Measurements from ENCODE around the gene ASPA.

ASPA gene

DNA sequence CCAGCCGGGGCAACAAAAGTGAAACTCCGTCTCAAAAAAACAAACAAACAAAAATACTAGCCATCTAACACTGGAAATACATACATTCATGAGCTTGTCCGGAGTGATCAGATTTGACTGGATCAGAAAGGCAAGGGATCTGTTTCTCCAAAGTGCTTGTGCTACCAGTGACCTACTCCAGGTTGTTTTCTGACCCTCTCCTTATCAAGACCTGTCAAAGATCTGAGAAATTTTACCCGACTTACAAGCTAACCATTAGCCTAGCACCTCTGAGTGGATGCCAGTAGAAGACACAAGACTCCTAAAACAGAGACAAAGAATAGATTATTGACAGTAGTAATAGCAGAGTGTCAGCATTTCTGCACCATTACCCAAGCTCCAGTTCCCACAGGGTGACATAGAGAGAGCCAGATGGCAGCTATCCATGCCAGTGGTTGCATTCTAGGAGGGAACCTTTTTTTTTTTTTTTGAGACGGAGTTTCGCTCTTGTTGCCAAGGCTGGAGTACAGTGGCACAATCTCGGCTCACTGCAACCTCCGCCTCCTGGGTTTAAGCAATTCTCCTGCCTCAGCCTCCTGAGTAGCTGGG, 9.8 kb downstream of the ASPA start:
- no peak for TF ChIP-seq ZFX (IDR thresholded peaks at IDR 0.05; ENCODE audit: borderline replicate concordance)
- TF ChIP-seq, protein P1, sequence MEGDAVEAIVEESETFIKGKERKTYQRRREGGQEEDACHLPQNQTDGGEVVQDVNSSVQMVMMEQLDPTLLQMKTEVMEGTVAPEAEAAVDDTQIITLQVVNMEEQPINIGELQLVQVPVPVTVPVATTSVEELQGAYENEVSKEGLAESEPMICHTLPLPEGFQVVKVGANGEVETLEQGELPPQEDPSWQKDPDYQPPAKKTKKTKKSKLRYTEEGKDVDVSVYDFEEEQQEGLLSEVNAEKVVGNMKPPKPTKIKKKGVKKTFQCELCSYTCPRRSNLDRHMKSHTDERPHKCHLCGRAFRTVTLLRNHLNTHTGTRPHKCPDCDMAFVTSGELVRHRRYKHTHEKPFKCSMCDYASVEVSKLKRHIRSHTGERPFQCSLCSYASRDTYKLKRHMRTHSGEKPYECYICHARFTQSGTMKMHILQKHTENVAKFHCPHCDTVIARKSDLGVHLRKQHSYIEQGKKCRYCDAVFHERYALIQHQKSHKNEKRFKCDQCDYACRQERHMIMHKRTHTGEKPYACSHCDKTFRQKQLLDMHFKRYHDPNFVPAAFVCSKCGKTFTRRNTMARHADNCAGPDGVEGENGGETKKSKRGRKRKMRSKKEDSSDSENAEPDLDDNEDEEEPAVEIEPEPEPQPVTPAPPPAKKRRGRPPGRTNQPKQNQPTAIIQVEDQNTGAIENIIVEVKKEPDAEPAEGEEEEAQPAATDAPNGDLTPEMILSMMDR (IDR thresholded peaks at IDR 0.05), result no peak
- H3K27ac ChIP-seq, result no peak overlapping the region

DNA sequence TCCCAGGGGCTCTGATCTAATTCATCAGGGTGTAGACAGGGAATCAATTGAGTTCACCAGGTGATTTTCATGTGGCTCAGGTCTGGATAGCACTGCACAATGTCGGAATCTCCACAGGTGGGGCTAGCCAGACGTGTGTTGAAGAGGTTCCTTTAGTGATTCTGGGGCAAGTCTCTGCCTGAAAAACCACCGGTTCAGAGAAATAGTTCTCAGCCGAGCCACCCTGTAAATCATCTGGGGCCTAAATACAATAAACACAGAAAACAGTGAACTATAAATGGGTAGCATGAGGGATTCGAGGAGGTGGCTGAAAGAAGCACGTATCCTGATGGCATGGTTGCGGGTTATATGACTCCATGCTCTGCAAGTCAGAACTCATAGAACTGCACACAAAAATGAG, 21.3 kb downstream of the ASPA start:
- H3K27ac ChIP-seq, result no peak overlapping the region
- TF ChIP-seq, protein P1 (IDR thresholded peaks at IDR 0.05), result no peak
- TF ChIP-seq ZFX (IDR thresholded peaks at IDR 0.05; ENCODE audit: borderline replicate concordance), result no peak

DNA sequence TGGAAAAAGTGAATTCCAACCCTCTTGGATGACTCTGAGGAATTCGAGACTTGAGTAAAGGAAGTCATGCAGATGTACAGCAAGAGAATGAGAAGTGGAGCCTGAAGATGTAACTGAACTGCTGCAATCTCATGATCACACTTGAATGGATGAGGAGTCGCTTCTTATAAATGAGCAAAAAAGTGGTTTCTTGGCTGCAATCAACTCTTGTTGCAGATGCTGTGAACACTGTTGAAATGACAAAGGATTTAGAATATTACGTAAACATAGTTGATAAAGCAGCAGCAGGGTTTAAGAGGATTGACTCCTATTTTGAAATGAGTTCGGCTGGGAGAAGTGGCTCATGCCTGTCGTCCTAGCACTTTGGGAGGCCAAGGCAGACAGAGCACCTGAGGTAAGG, 25.5 kb downstream of the ASPA start:
- H3K27ac ChIP-seq, result no peak overlapping the region
- TF ChIP-seq ZFX (IDR thresholded peaks at IDR 0.05; ENCODE audit: borderline replicate concordance), result no peak
- TF ChIP-seq, protein P1 (IDR thresholded peaks at IDR 0.05), result no peak

DNA sequence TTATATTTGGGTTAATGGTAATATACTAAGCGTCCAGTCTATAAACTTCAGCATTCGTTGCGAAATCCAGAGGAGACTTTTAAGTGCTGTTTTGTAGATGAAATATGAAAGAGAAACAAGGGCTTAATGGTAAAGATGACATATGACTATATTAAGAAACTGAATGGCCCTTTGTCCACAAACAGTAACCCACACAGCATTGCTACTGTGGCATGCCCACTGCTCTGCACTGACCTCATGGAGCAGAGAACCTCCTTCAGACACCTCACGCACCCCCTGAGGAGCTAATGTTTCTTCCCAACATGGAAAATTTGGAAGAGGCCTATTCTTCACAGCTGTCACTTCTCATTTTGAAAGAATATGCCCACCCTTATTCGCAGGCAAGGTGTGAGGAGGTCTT, 26.7 kb downstream of the ASPA start:
- no peak for TF ChIP-seq ZFX (IDR thresholded peaks at IDR 0.05; ENCODE audit: borderline replicate concordance)
- TF ChIP-seq, protein P1 (IDR thresholded peaks at IDR 0.05), result no peak
- no peak overlapping the region for H3K27ac ChIP-seq

DNA sequence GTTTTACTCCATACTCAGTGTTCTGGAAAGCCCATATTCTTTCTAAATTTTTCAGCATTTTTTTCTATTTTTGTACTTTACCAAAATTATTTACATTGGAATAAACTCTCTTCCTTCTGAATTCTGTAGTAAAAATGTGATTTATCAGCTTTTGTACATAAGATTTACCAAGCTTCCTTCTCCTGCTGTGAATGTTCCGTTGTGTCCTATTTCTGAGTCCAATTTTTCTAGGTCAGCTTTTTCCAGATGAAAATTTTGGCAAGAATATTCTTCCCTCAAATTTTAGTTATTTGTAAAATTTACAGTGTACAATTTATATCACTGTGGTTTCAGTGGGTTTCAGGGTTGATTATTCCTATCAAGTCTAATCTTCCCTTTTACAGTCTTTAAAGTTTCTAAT, 27.5 kb downstream of the ASPA start:
- H3K27ac ChIP-seq, result no peak overlapping the region
- TF ChIP-seq, protein P1 (IDR thresholded peaks at IDR 0.05), result no peak

DNA sequence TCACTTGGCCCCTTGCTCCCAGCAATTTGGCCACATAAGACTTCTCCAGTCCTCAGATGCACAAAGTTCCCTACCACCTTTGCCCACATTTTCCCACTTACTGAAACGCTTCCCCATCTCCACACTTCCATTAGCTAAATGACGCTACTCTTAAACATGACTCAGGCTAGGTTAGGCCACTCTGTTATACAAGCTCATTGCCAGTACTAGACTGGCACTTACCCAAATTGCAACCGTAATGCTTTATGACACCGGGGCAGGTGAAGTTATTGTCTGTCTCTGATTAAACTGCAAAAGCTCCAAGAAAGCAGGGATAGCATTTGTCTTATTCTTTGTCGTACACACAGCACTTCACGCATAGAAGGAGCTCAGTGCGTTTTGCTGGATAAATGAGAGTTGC, 29.2 kb downstream of the ASPA start:
- TF ChIP-seq, protein P1 (IDR thresholded peaks at IDR 0.05), result no peak
- no peak for TF ChIP-seq ZFX (IDR thresholded peaks at IDR 0.05; ENCODE audit: borderline replicate concordance)
- H3K27ac ChIP-seq, result no peak overlapping the region

DNA sequence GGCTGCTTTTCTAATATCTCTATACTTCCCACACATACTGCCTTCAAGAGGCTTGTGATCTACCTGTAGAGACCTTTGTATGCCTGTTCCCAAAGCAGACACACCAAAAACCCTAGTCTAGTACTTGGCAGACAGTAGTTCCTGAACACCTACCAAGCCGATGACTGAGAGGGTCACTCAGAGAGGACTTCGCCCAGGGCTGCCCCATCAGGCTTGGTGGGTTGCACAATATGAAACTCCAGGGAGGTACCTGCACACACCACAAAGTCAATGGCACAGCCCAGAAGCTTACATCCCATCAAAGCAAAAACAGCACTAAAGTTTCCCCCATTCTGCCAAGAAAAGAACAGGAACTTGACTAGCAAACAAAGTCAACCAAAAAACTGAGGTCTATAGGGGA, 30.3 kb downstream of the ASPA start:
- TF ChIP-seq ZFX (IDR thresholded peaks at IDR 0.05; ENCODE audit: borderline replicate concordance), result no peak
- TF ChIP-seq, protein P1 (IDR thresholded peaks at IDR 0.05), result no peak

More for the DNA sequence above, 30.3 kb downstream of the ASPA start:
- no peak overlapping the region for H3K27ac ChIP-seq
